Kidney (tissue), 14 donors: ENCODE data around the gene GIPR. TPM values are rescaled to one million over a fixed set of nuclear protein-coding genes. Genes with fewer than 3 reads are reported as not detected.

Experiments
- DNase-seq, 5 donors: peaks; one replicate each; pipeline ENCODE4 v3.0.0-alpha.2; 2013 to 2020
- FAIRE-seq: peaks from 2 replicates; lab custom pipeline; 2012; peaks lifted over from hg19 to GRCh38; lab: Jason Lieb, UNC
- H3K27ac ChIP-seq, 2 donors: one replicate each; pipeline ENCODE4 v1.7.0; 2013; ENCODE audit warnings: low read depth in 2 of 2, low read length in 2 of 2, inconsistent platforms in 1 of 2
- H3K27me3 ChIP-seq: one replicate; pipeline ENCODE4 v1.7.1; 2013; ENCODE audit warnings: low read length, inconsistent platforms; ENCODE audit not compliant: control insufficient read depth, insufficient read depth
- H3K36me3 ChIP-seq, 3 donors: one replicate each; pipeline versions ENCODE4 v1.7.0 to v1.7.1; 2013; ENCODE audit warnings: low read length in 3 of 3, control low read depth in 1 of 3, inconsistent platforms in 1 of 3; ENCODE audit not compliant: insufficient read depth in 3 of 3, control insufficient read depth in 2 of 3
- H3K4me1 ChIP-seq, 3 donors: one replicate each; pipeline versions ENCODE4 v1.7.0 to v1.7.1; 2013; ENCODE audit warnings: low read length in 3 of 3, inconsistent platforms in 1 of 3, low read depth in 1 of 3; ENCODE audit not compliant: control insufficient read depth in 2 of 3, insufficient read depth in 2 of 3
- H3K4me3 ChIP-seq, 3 donors: one replicate each; pipeline versions ENCODE4 v1.7.0 to v1.8.1; 2013; ENCODE audit warnings: low read length in 3 of 3, control low read depth in 1 of 3, inconsistent platforms in 1 of 3
- H3K9ac ChIP-seq, 3 donors: one replicate each; pipeline versions ENCODE4 v1.7.0 to v1.7.1; 2013; ENCODE audit warnings: low read length in 3 of 3, control low read depth in 1 of 3, inconsistent platforms in 1 of 3
- H3K9me3 ChIP-seq, 3 donors: one replicate each; pipeline versions ENCODE4 v1.7.0 to v1.7.1; 2013; ENCODE audit warnings: low read length in 3 of 3, control low read depth in 1 of 3, inconsistent platforms in 1 of 3; ENCODE audit not compliant: control insufficient read depth in 2 of 3, insufficient read depth in 1 of 3
- CTCF ChIP-seq: IDR thresholded peaks from 3 replicates; pipeline ENCODE4 v1.5.1; 2012; ENCODE audit warnings: mild to moderate bottlenecking, moderate library complexity, borderline replicate concordance; ENCODE audit not compliant: insufficient read depth; ENCODE audit errors: extremely low read depth
- intact Hi-C: fragments of 100-400 bp; cut with DNase I; formaldehyde crosslinking; loops from one replicate; pipeline ENCODE4 v1.11.1; 2022
- polyA plus RNA-seq: library from polyadenylated mRNA; stranded (reverse); fragments of 350-450 nt; fragmentation: Illumina TruSeq; extraction: RNeasy Lipid Tissue Mini Kit (QIAGEN cat#74804); gene quantifications from one replicate; pipeline ENCODE4 v1.2.3, GENCODE V29; 2014; ENCODE audit warnings: low read depth, low replicate concordance; ENCODE audit not compliant: insufficient read depth
- total RNA-seq: library from RNA; stranded (reverse); fragmentation: NEBNext Ultra II Directional; extraction: Animal tissue kit (Norgen Biotek cat#: 25700); gene quantifications from one replicate; pipeline ENCODE4 v1.2.1, GENCODE V29; 2021
- donor health status: control.
- donor health status: control.
- donor health status: control.
- donor health status: control.
- donor health status: control.
- donor health status: DM: yes; HTN: yes; CAD: no.
- donor health status: Normal renal cell carcinoma (clear cell type).

The GIPR gene
- total and polyA plus RNA-seq, 2 donors from 2014 or later = 0.65 to 3.3 TPM

- Histone ChIP-seq H3K36me3 (peaks cover 0 to 17% (median 14%) of the 10 kb centered on the region in 3 donors), H3K4me1 (peaks cover 0 to 3% (median 3%) of the 10 kb centered on the region in 3 donors), H3K9me3 (no peaks in the 10 kb centered on the region), H3K9ac (peak within 1 kb of the TSS; percentile 63 to 98 (median 92)), H3K27me3 (no peaks in the 10 kb centered on the region), H3K4me3 (peak within 1 kb of the TSS; percentile 92 to 95 (median 93)), H3K27ac (peak within 1 kb of the TSS; percentile 90 to 96)
- no peak for TF ChIP-seq CTCF
- no peak for FAIRE-seq
- intact Hi-C loops = no loop called here
- DNase-seq = peak; percentile 97 to 99 (median 97)
These were observed 23.6 kb downstream of the GIPR start, which contains the start of gene SNRPD2 for GRCh38 chr19:45691516-45692186. SNRPD2 (minus strand) TSS chr19:45691953; CDS start chr19:45691888, 65 bp downstream.

GRCh38 chr19:45692187-45693105, 24.4 kb downstream of the GIPR start, which contains the start of gene QPCTL:
QPCTL (plus strand) TSS chr19:45692666; CDS start chr19:45692704, 38 bp downstream.
- intact Hi-C loops = no loop called here
- H3K9ac ChIP-seq = peak within 1 kb of the TSS; percentile 63 to 98 (median 92)
- H3K4me1 ChIP-seq = peaks cover 0 to 3% (median 3%) of the 10 kb centered on the region in 3 donors
- no peaks in the 10 kb centered on the region for H3K27me3 ChIP-seq
- peaks cover 0 to 14% (median 10%) of the 10 kb centered on the region in 3 donors for H3K36me3 ChIP-seq
- H3K4me3 ChIP-seq = peak within 1 kb of the TSS; percentile 92 to 95 (median 93)
- no peak for TF ChIP-seq CTCF
- H3K27ac ChIP-seq = peak within 1 kb of the TSS; percentile 90 to 96
- no peaks in the 10 kb centered on the region for H3K9me3 ChIP-seq
- DNase-seq (peak; percentile 98 to 99 (median 99)), FAIRE-seq (peak; percentile 99)

- Histone ChIP-seq H3K9ac (peak overlapping the region; percentile 63 to 93 (median 92)), H3K4me3 (peak overlapping the region; percentile 92 to 95 (median 93)), H3K36me3 (peaks cover 0 to 6% (median 2%) of the 10 kb centered on the region in 3 donors), H3K4me1 (peaks cover 0 to 3% (median 3%) of the 10 kb centered on the region in 3 donors), H3K27ac (peak overlapping the region; percentile 90 to 96), H3K9me3 (no peaks in the 10 kb centered on the region), H3K27me3 (no peaks in the 10 kb centered on the region)
- DNase-seq = peak; percentile 82 to 93 (median 87)
- intact Hi-C loops = no loop called here
- TF ChIP-seq CTCF = peak; percentile 65
- no peak for FAIRE-seq
These were observed 25.2 kb downstream of the GIPR start for GRCh38 chr19:45693106-45693788.
